ENCODE measurements around the gene NOCT. TPM values are rescaled to one million over a fixed set of nuclear protein-coding genes. Genes with fewer than 3 reads are reported as not detected.
"Not testable (repeated sequence)": the region's sequence is repeated elsewhere in the genome, so short reads cannot be mapped to it uniquely, and the experiment has no call there.

Gene NOCT
- total RNA-seq, 1 experiment from 2014 or later = 21.5 TPM

DNA sequence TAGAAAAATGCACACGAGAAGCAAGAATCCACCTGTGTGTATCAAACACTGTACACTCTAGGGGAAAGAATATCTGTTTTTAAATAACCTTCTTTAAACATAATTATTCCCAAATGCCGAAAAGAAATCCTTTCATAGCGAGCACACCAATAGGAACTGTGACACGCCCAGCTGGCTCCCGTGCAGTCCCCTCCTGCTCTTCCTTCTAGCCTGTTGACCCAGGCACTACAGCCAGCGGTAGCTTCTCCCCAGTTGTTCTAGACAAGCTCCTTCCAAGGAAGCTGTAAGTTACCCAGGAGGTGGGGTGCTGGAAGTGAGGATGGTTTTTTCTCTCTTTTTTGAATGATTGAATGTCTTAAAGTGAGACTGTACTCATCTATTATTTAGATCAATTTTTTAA lies 19.5 kb upstream of the NOCT start:
- no peak overlapping the region for H3K4me3 Mint-ChIP-seq (ENCODE audit: unreplicated experiment)
- no peak overlapping the region for H3K27ac Mint-ChIP-seq (ENCODE audit: unreplicated experiment)
- no peak for DNase-seq
- no peaks in the 10 kb centered on the region for H3K36me3 Mint-ChIP-seq (ENCODE audit: insufficient read depth, unreplicated experiment)
- intact Hi-C loops (cut with micrococcal nuclease; ENCODE audit: unreplicated experiment) = no loop called here
- Histone ChIP-seq H3K4me1 (no peaks in the 10 kb centered on the region), H3K9me3 (no peaks in the 10 kb centered on the region), H3K4me3 (ENCODE audit: low read depth, low read length) (no peak overlapping the region), H3K36me3 (ENCODE audit: control insufficient read depth, insufficient read depth, low read length) (no peaks in the 10 kb centered on the region), H3K27me3 (replicated peaks; ENCODE audit: control insufficient read depth, insufficient read depth, low read length) (no peaks in the 10 kb centered on the region)
- no peaks in the 10 kb centered on the region for H3K9me3 Mint-ChIP-seq (ENCODE audit: unreplicated experiment)
- no TSS peak for BruUV-seq (replicated peaks)
- no peaks in the 10 kb centered on the region for H3K27me3 Mint-ChIP-seq (ENCODE audit: insufficient read depth, unreplicated experiment)
- POLR2A ChIA-PET = no interaction called here
- TF ChIP-seq, protein P1, sequence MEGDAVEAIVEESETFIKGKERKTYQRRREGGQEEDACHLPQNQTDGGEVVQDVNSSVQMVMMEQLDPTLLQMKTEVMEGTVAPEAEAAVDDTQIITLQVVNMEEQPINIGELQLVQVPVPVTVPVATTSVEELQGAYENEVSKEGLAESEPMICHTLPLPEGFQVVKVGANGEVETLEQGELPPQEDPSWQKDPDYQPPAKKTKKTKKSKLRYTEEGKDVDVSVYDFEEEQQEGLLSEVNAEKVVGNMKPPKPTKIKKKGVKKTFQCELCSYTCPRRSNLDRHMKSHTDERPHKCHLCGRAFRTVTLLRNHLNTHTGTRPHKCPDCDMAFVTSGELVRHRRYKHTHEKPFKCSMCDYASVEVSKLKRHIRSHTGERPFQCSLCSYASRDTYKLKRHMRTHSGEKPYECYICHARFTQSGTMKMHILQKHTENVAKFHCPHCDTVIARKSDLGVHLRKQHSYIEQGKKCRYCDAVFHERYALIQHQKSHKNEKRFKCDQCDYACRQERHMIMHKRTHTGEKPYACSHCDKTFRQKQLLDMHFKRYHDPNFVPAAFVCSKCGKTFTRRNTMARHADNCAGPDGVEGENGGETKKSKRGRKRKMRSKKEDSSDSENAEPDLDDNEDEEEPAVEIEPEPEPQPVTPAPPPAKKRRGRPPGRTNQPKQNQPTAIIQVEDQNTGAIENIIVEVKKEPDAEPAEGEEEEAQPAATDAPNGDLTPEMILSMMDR (IDR thresholded peaks at IDR 0.05; ENCODE audit: insufficient read depth in 1 of 2, low read depth in 1 of 2, low read length in 1 of 2, severe bottlenecking in 1 of 2, unreplicated experiment in 1 of 2) = no peak
- H3K4me1 Mint-ChIP-seq (ENCODE audit: low read depth, unreplicated experiment) = no peaks in the 10 kb centered on the region
- CTCF ChIA-PET = no interaction called here

DNA sequence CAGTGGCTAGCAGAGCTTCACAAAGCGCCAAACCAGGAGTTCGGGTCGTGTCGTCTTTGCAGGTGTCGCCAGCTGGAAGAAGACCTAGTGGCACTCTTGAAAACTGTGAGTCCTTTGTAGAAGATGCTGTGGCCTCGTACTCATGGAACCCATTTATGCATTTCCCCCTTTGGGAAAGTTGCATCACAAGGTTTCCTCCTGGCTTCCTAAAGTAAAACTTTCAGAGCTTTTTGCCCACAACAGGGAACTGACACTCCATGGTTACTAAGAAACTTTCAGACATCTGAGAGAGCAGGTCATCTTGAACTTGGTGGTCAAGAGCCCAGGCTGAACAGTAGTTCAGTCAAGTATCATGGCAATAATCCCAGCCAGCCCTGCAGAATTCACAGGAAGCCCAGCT lies 15.9 kb upstream of the NOCT start:
- Mint-ChIP-seq H3K27me3 (ENCODE audit: insufficient read depth, unreplicated experiment) (no peaks in the 10 kb centered on the region), H3K4me1 (ENCODE audit: low read depth, unreplicated experiment) (no peaks in the 10 kb centered on the region), H3K36me3 (ENCODE audit: insufficient read depth, unreplicated experiment) (no peaks in the 10 kb centered on the region), H3K9me3 (ENCODE audit: unreplicated experiment) (no peaks in the 10 kb centered on the region), H3K4me3 (ENCODE audit: unreplicated experiment) (no peak overlapping the region), H3K27ac (ENCODE audit: unreplicated experiment) (no peak overlapping the region)
- no peaks in the 10 kb centered on the region for H3K36me3 ChIP-seq (ENCODE audit: control insufficient read depth, insufficient read depth, low read length)
- ChIA-PET POLR2A (no interaction called here), CTCF (no interaction called here)
- no peaks in the 10 kb centered on the region for H3K9me3 ChIP-seq
- DNase-seq = no peak
- H3K4me1 ChIP-seq = no peaks in the 10 kb centered on the region
- no peaks in the 10 kb centered on the region for H3K27me3 ChIP-seq (replicated peaks; ENCODE audit: control insufficient read depth, insufficient read depth, low read length)
- TF ChIP-seq, protein P1 (IDR thresholded peaks at IDR 0.05; ENCODE audit: insufficient read depth in 1 of 2, low read depth in 1 of 2, low read length in 1 of 2, severe bottlenecking in 1 of 2, unreplicated experiment in 1 of 2) = no peak
- H3K4me3 ChIP-seq (ENCODE audit: low read depth, low read length) = no peak overlapping the region
- no TSS peak for BruUV-seq (replicated peaks)
- intact Hi-C loops (cut with micrococcal nuclease; ENCODE audit: unreplicated experiment) = no loop called here

DNA sequence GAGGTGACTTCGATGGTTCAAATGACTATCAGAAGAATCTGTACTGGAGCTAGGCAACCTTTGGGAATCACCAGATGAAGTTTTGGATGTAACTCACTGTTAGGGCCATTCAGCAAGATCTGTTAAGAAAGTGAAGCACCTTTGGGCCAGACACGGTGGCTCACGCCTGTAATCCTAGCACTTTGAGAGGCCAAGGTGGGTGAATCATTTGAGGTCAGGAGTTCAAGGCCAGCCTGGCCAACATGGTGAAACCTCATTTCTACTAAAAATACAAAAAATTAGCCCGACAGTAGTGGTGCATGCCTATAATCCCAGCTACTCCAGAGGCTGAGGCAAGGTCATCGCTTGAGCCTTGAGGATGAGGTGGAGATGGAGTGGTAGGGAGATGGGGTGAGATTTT lies 15.4 kb upstream of the NOCT start:
- H3K27me3 ChIP-seq (replicated peaks; ENCODE audit: control insufficient read depth, insufficient read depth, low read length); POLR2A ChIA-PET; H3K4me3 ChIP-seq (ENCODE audit: low read depth, low read length); H3K9me3 Mint-ChIP-seq (ENCODE audit: unreplicated experiment); intact Hi-C loops (cut with micrococcal nuclease; ENCODE audit: unreplicated experiment); H3K36me3 Mint-ChIP-seq (ENCODE audit: insufficient read depth, unreplicated experiment); H3K4me3 Mint-ChIP-seq (ENCODE audit: unreplicated experiment); H3K9me3 ChIP-seq; H3K4me1 ChIP-seq; H3K36me3 ChIP-seq (ENCODE audit: control insufficient read depth, insufficient read depth, low read length); H3K27ac Mint-ChIP-seq (ENCODE audit: unreplicated experiment); DNase-seq; H3K4me1 Mint-ChIP-seq (ENCODE audit: low read depth, unreplicated experiment); CTCF ChIA-PET; H3K27me3 Mint-ChIP-seq (ENCODE audit: insufficient read depth, unreplicated experiment); BruUV-seq (replicated peaks): not testable (repeated sequence)

DNA sequence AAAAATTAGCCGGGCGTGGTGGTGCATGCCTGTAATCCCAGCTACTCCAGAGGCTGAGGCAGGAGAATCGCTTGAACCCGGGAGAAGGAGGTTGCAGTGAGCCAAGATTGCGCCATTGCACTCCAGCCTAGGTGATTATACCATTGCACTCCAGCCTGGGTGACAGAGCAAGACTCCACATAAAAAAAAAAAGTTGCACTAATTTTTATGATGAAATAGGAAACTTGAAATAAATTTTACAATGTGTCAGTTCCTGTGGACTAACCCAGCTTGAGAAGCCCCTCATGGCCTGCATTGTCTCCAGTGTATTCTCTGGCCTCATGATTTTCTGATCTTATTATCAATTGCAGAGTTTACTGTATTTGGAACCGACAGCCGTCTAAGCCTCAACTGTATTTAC lies 14.2 kb upstream of the NOCT start:
- H3K4me1 Mint-ChIP-seq (ENCODE audit: low read depth, unreplicated experiment); POLR2A ChIA-PET; H3K36me3 Mint-ChIP-seq (ENCODE audit: insufficient read depth, unreplicated experiment); H3K36me3 ChIP-seq (ENCODE audit: control insufficient read depth, insufficient read depth, low read length); H3K9me3 Mint-ChIP-seq (ENCODE audit: unreplicated experiment); H3K27me3 ChIP-seq (replicated peaks; ENCODE audit: control insufficient read depth, insufficient read depth, low read length); H3K4me3 Mint-ChIP-seq (ENCODE audit: unreplicated experiment); H3K4me3 ChIP-seq (ENCODE audit: low read depth, low read length); H3K9me3 ChIP-seq; H3K27me3 Mint-ChIP-seq (ENCODE audit: insufficient read depth, unreplicated experiment); DNase-seq; H3K4me1 ChIP-seq; CTCF ChIA-PET; BruUV-seq (replicated peaks); intact Hi-C loops (cut with micrococcal nuclease; ENCODE audit: unreplicated experiment); H3K27ac Mint-ChIP-seq (ENCODE audit: unreplicated experiment): not testable (repeated sequence)

DNA sequence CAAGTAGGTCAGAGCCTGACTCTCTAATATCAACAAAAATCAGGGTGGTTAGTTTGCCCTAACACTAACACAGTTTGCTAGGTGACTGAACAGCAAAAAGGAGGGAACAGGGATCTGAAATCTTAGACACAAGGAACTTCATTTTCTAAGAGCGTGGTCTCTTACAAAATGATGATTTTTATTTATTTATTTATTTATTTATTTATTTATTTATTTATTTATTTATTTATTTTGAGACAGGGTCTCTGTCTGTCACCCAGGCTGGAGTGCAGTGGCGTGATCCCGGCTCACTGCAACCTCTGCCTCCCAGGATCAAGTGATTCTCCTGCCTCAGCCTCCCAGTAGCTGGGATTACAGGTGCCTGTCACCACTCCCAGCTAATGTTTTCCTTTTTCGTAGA lies 11.9 kb upstream of the NOCT start:
- DNase-seq; H3K4me3 ChIP-seq (ENCODE audit: low read depth, low read length); POLR2A ChIA-PET; CTCF ChIA-PET; H3K9me3 ChIP-seq; H3K27ac Mint-ChIP-seq (ENCODE audit: unreplicated experiment); H3K36me3 ChIP-seq (ENCODE audit: control insufficient read depth, insufficient read depth, low read length); H3K27me3 Mint-ChIP-seq (ENCODE audit: insufficient read depth, unreplicated experiment); H3K9me3 Mint-ChIP-seq (ENCODE audit: unreplicated experiment); intact Hi-C loops (cut with micrococcal nuclease; ENCODE audit: unreplicated experiment); H3K4me1 Mint-ChIP-seq (ENCODE audit: low read depth, unreplicated experiment); H3K4me1 ChIP-seq; H3K36me3 Mint-ChIP-seq (ENCODE audit: insufficient read depth, unreplicated experiment); H3K4me3 Mint-ChIP-seq (ENCODE audit: unreplicated experiment); BruUV-seq (replicated peaks); H3K27me3 ChIP-seq (replicated peaks; ENCODE audit: control insufficient read depth, insufficient read depth, low read length): not testable (repeated sequence)
